Tibial artery (tissue), 4 donors: Measurements from ENCODE around the gene PNMA6A.
A peak's percentile ranks its signal among the peaks of the same experiment; 100 is the strongest.
"Not testable (repeated sequence)": the region's sequence is repeated elsewhere in the genome, so short reads cannot be mapped to it uniquely, and the experiment has no call there.

Experiments used
- DNase-seq, 2 donors: peaks; one replicate each; pipeline ENCODE4 v3.0.0-alpha.2; 2019
- H3K27ac ChIP-seq, 2 donors: fragments of 200-600 bp; sonication (generic) in 1 of 2; 1 replicate in 1 of 2; 2 replicates in 1 of 2; pipeline ENCODE4 v1.5.1; 2018 to 2019; ENCODE audit warnings: mild to moderate bottlenecking in 1 of 2
- H3K27me3 ChIP-seq, 2 donors: fragments of 200-600 bp; sonication (generic) in 1 of 2; one replicate each; pipeline versions ENCODE4 v1.5.1 to v1.6.0; 2016 to 2019
- H3K36me3 ChIP-seq, 3 donors: fragments of 200-600 bp; sonication (generic) in 2 of 3; one replicate each; pipeline ENCODE4 v1.5.1; 2016 to 2019; ENCODE audit warnings: mild to moderate bottlenecking in 2 of 3
- H3K4me1 ChIP-seq, 4 donors: fragments of 200-600 bp; sonication (generic) in 2 of 4; 1 replicate in 3 of 4; 2 replicates in 1 of 4; pipeline ENCODE4 v1.5.1; 2016 to 2019
- H3K4me3 ChIP-seq, 2 donors: fragments of 200-600 bp; sonication (generic) in 1 of 2; 1 replicate in 1 of 2; 2 replicates in 1 of 2; pipeline ENCODE4 v1.5.1; 2018 to 2019; ENCODE audit warnings: mild to moderate bottlenecking in 2 of 2
- H3K9me3 ChIP-seq, 3 donors: fragments of 200-600 bp; sonication (generic) in 1 of 3; one replicate each; pipeline ENCODE4 v1.5.1; 2016 to 2019
- CTCF ChIP-seq, 2 experiments: fragments of 200-600 bp in 1 of 2; fragments of 450-650 bp in 1 of 2; IDR thresholded peaks; one replicate each; pipeline ENCODE4 v1.5.1; 2017 to 2019; ENCODE audit warnings: antibody characterized with exemption in 2 of 2, mild to moderate bottlenecking in 1 of 2, moderate library complexity in 1 of 2
- intact Hi-C: fragments of 100-400 bp; cut with DNase I; formaldehyde crosslinking; loops from one replicate; pipeline ENCODE4 v1.15.0; 2023; ENCODE audit warnings: low total_unique reads

The PNMA6A gene

DNA sequence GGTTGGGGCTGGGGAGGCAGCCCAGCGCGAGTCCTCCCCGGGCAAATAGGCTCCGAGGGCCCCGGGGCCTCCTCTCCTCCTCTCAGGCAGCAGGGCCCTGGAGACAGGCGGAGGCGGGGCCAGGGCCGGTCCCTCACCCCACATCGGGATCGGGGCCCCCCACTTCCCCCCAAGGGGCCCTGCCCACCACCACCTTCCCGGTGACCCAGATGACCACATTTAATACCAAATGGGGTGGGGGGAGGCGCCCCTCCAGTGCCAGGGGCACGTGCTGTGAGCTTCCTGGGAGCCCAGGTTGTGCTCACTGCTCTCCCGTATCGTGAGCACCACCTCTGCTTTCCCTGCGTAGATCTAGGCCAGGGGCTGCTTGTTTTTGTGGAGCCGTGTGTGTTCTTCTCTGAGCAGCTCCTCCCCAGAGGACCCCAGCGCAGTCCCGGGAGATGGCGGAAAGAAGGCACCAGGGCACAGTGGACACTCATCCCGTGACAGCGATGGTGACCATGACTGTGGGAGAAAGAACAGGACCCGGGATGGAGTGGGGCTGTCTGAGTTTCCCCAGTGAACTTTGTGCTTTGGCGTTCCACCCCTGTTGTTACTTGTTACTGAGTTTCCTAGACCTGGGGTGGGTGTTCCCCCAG lies 2.1 kb downstream of the PNMA6A start:
- H3K27ac ChIP-seq: no peak overlapping the region
- no peaks in the 10 kb centered on the region for H3K9me3 ChIP-seq
- H3K4me1 ChIP-seq: peaks cover 0 to 6% (median 0%) of the 10 kb centered on the region in 4 donors
- no peak for DNase-seq
- intact Hi-C loops: no loop called here
- H3K36me3 ChIP-seq: no peaks in the 10 kb centered on the region
- no peak for TF ChIP-seq CTCF (IDR thresholded peaks at IDR 0.05)
- H3K27me3 ChIP-seq: no peaks in the 10 kb centered on the region
- H3K4me3 ChIP-seq: no peak overlapping the region

DNA sequence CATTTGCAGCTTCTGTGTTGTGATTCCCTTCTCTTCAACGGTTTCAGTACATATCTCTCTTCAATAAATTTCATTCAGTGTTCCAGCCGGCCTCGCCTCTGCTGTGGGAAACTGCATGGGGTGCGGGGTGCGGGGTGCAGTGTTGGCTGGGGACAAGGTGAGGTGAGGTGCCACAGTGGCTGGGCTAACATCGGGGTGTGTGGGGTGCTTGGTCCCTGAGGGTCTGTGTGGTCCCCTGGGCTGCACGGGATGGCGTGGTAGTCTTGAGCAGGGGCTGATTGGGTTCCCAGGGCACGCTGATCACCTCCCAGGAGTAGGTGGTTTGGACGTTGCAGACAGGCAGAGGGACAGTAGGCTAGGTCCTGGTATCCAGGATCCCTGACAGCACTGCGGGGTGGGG lies 2.7 kb downstream of the PNMA6A start:
- no peak for DNase-seq
- Histone ChIP-seq H3K27me3 (no peaks in the 10 kb centered on the region), H3K36me3 (no peaks in the 10 kb centered on the region), H3K27ac (peak overlapping the region in 1 of 2 donors; percentile 44), H3K9me3 (no peaks in the 10 kb centered on the region), H3K4me1 (peaks cover 0 to 6% (median 0%) of the 10 kb centered on the region in 4 donors), H3K4me3 (no peak overlapping the region)
- no peak for TF ChIP-seq CTCF (IDR thresholded peaks at IDR 0.05)
- intact Hi-C loops: no loop called here

DNA sequence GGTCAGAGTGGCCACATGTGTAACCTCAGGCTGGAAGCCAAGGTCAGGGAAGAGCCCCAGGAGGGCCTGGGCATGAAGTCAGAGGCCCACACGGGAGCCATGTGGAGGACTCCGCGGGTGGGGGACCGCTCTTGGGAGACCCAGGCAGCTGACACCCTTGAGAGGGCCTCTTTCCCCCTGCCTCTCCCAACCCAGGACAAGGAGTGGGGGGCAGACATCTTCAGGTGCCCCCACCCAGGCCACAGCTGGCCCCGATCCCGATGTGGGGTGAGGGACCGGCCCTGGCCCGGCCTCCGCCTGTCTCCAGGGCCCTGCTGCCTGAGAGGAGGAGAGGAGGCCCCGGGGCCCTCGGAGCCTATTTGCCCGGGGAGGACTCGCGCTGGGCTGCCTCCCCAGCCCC lies 3.1 kb downstream of the PNMA6A start:
- DNase-seq: no peak
- H3K4me3 ChIP-seq: no peak overlapping the region
- H3K4me1 ChIP-seq: peaks cover 0 to 6% (median 0%) of the 10 kb centered on the region in 4 donors
- no peak for TF ChIP-seq CTCF (IDR thresholded peaks at IDR 0.05)
- H3K27ac ChIP-seq: peak overlapping the region; percentile 41 to 44
- no peaks in the 10 kb centered on the region for H3K27me3 ChIP-seq
- intact Hi-C loops: no loop called here
- no peaks in the 10 kb centered on the region for H3K9me3 ChIP-seq
- no peaks in the 10 kb centered on the region for H3K36me3 ChIP-seq

DNA sequence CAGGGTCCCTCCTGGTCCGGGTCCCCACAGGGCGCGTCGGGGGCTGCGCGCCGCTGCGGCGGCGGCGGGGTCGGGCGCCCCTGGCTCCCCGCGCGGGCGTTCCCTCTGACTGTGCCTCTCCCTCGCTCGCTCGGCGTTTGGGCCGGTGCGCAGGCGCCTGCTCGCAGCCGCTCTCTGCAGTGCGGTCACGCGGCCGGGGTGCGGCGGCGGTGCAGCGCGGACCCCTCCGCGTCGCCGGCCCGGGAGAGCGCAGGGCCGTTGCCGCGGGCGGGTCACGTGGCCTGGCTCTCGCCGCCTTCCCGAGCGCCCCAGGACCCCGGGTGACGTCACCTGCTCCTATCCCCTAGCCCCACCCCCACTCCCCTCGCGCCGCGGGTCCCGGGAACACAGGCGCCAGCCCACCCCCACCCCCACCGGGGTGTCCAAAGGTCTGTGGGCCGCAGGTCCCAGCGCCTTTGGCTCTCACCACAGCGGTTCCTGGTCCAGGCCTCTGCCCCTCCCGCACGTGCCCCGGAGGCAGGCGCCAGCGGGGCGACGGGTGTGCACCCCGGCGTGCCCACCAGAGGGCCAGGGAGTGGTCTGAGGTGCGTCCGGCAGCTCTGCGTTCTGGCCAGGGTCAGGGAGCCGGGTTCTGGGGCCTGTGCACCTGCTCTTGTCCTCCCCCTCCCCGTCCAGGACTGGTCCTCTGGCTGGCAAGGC lies 5.3 kb downstream of the PNMA6A start:
- H3K27ac ChIP-seq, H3K4me1 ChIP-seq, DNase-seq, H3K27me3 ChIP-seq, H3K9me3 ChIP-seq, intact Hi-C loops, H3K4me3 ChIP-seq, H3K36me3 ChIP-seq: not testable (repeated sequence)

DNA sequence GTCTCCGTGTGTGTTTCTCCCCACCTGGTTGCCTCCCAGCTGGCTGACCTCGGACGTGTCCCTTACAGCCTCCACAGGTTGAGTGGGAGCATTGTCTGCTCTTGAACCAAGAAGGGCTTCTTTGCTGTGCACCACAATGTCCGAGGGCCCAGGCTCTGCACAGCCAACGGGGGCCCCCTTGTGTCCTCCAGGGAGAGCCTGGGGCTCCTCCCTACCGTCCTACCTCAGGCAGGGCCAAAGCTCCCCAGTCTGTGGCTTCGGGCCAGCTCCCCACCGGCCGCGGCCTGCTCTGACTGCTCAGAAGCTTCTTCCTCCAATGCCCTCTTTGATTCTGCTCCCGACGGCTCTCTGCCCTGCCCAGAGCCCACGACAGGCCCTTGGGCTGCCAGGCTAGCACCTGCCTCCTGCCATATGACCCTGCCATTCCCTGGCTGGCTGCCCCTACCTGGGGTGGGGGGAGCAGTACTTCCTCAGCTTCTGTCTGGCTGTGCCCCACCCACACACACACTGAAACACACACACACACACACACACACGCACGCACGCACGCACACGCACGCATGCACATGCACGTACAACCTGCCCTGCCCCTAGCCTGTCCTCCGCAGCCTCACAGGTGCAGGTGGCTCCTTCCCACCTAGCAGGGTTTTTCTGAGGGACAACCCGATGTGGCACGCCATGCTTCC lies 11.1 kb downstream of the PNMA6A start:
- DNase-seq, intact Hi-C loops, H3K27ac ChIP-seq, H3K27me3 ChIP-seq, H3K9me3 ChIP-seq, H3K36me3 ChIP-seq, H3K4me3 ChIP-seq, H3K4me1 ChIP-seq: not testable (repeated sequence)

DNA sequence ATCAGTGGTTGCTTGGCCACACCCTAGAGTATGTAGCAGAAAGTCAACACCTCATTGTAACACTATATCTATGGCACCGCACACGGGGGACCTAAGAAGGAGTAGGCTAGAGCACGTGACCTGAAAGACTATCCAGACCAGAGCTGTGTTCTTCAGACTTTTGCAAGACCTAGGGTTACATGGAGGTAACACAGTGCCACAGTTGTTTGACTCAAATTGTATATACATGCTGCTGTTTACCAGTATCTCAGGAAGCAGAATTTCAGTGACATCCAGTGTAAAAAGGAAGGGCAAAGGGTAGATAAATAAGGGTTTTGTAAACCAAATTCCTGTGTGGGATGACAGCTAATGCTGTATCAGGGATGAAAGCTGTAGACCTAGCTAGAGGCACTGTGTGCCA lies 30.2 kb downstream of the PNMA6A start:
- Histone ChIP-seq H3K27me3 (no peaks in the 10 kb centered on the region), H3K4me1 (no peaks in the 10 kb centered on the region), H3K36me3 (no peaks in the 10 kb centered on the region), H3K4me3 (no peak overlapping the region), H3K9me3 (peaks cover 0 to 24% (median 9%) of the 10 kb centered on the region in 3 donors), H3K27ac (no peak overlapping the region)
- intact Hi-C loops: no loop called here
- TF ChIP-seq CTCF (IDR thresholded peaks at IDR 0.05): no peak
- no peak for DNase-seq

- peaks cover 0 to 24% (median 9%) of the 10 kb centered on the region in 3 donors for H3K9me3 ChIP-seq
- H3K27me3 ChIP-seq, H3K4me1 ChIP-seq, H3K4me3 ChIP-seq, H3K36me3 ChIP-seq, DNase-seq, H3K27ac ChIP-seq, intact Hi-C loops: not testable (repeated sequence)
Measured at GRCh38 chrX:153104959-153105358, 32.7 kb downstream of the PNMA6A start.

DNA sequence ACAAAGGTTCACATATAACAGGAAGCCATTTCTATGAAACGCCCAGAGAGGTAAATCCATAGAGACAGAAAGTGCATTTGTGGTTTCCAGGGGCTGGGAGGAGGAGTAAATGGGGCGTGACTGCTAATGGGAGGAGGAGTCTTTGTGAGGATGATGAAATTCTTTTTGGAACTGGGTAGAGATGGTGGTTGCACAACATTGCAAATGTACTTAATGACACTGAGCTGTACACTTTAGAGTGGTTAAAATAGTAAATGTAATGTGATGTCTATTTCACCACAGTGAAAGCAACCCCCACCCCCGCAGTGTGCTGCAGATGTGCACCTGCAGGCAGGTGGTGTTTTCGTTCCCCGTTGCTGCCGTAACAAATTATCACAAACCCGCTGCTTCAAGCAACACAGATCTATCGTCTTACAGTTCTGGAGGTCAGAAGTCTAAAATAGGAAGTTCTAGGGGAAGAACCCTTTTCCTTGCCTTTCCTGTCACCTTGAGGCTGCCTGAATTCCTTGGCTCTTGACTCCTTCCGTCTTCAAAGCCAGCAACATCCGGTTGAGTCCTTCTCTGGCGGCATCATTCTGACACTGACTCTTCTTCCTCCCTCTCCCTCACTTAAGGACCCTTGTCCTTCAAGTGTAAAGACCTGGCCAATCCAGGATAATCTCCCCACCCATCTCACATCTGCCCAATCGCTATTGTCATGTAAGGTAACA lies 34.0 kb downstream of the PNMA6A start:
- H3K4me1 ChIP-seq, H3K4me3 ChIP-seq, H3K27ac ChIP-seq, DNase-seq, H3K36me3 ChIP-seq, intact Hi-C loops, H3K27me3 ChIP-seq: not testable (repeated sequence)
- H3K9me3 ChIP-seq: peaks cover 0 to 24% (median 9%) of the 10 kb centered on the region in 3 donors

GRCh38 chrX:153110735-153111134 lies 38.5 kb downstream of the PNMA6A start:
- H3K27ac ChIP-seq, H3K36me3 ChIP-seq, H3K27me3 ChIP-seq, intact Hi-C loops, H3K4me3 ChIP-seq, H3K4me1 ChIP-seq, H3K9me3 ChIP-seq, DNase-seq: not testable (repeated sequence)
